ENCODE data around the gene CFB.
"Not testable (repeated sequence)": the region's sequence is repeated elsewhere in the genome, so short reads cannot be mapped to it uniquely, and the experiment has no call there.

- not testable (repeated sequence) for TF ChIP-seq CTCF (IDR thresholded peaks at IDR 0.05); ZFX (IDR thresholded peaks at IDR 0.05; ENCODE audit: borderline replicate concordance)
These were observed 35.1 kb downstream of the CFB start for GRCh38 chr6:31980998-31981397.

Measured in 22Rv1 (cell line).